AG08396 (cell line): ENCODE measurements around the gene ADAM33.

Source experiments
- DNase-seq: peaks from one replicate; pipeline ENCODE4 v3.0.0; 2012; ENCODE audit warnings: low spot score, mixed read lengths

Gene ADAM33

DNA sequence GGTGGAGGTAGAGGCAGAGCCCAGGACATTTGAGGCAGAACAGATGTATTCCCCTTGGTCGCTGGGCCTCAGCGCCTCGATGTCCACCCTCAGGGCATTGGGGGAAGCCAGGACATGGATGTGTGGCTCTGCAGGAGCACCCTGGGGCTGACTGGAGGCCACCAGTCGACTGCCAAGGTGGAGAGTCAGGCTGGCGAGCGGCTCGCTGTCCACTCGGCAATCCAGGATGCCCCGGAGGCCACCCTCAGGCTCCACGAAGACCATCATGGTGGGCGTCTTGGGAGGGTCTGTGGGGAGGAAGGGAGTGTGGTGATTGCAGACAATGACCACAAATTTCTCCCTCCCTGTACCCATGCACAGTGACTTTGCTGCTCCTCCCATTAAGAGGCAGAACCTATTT, 8.2 kb upstream of the ADAM33 start:
- DNase-seq = no peak

DNA sequence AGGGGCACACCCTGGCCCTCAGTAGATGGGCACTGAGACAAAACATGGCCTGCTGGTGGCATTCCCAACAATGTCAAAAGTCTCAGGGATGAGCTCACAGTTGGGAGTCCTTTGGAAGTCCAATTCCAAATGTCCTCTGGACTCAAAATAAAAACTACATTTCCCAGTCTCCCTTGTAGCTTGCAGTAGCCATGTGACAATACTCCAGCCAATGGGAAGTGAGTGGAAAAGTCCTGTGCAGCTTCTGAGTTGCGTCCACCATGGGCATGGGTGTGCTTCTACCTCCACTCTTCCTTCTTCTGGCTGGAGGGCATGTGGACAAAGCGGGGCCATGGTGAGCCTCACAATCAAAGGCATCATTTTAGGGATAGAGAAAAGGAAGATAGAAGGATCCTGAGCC, 5.8 kb upstream of the ADAM33 start:
- peak; percentile 88 for DNase-seq

DNA sequence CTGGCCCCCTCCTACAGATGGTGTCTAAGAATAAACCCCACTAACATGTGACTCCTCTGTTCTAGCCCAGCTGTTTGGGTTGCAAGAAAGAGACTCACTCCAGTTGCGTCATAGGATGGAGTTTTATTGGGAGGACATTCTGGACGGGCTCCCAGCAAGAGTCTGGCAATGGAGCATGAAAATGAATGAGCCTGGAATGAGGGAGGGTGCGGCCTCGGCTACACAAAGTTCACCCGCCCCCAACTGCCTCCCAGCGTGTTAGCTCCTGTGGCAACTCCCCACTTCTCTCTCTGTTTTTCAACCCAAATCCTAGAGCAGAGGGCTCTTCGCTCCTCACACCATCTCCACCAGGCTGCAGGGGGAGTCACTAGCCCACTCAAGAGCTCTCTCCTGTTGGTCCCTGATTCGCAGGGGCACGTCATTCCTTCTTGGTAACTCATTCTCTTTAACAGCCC, 5.1 kb upstream of the ADAM33 start:
- DNase-seq = peak; percentile 92

DNA sequence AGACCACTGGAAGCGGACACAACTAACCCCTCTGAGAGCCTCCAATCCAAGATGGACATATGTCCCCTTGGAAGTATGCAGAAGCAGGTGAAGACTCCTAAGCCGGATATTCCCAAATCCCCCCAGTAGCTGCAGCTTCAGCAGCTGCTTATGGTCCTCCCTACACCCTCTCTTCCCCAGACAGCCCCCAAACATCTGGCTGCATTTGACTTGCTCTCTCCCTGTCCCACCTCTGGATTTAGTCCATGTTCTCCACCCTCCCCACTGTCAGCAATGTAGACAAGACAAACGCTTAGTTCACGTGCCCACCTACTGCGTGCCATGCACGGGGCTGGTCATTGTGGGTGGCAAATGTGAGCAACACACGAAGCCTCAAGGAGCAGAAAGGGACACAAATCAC, 4.6 kb upstream of the ADAM33 start:
- DNase-seq = no peak

DNA sequence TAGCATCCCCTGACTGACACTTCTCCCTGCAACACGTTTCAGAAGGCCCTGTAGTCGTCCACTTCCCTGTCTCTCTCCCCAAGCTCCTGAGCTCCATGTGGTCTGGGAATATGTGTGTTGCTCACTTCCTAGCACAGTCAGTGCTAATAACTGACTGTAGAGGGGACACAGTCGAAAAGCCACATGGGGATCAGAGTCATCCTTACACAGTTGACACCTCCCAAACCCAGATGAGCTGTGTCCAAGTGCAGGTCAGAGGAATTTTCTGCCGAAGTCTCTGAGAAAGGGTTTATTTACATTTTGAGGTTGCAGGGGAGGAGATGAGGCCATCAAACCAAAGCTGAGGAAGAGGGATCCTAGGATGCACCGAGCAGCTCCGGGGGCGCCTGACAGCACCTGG, 3.5 kb upstream of the ADAM33 start:
- DNase-seq = peak; percentile 47

DNA sequence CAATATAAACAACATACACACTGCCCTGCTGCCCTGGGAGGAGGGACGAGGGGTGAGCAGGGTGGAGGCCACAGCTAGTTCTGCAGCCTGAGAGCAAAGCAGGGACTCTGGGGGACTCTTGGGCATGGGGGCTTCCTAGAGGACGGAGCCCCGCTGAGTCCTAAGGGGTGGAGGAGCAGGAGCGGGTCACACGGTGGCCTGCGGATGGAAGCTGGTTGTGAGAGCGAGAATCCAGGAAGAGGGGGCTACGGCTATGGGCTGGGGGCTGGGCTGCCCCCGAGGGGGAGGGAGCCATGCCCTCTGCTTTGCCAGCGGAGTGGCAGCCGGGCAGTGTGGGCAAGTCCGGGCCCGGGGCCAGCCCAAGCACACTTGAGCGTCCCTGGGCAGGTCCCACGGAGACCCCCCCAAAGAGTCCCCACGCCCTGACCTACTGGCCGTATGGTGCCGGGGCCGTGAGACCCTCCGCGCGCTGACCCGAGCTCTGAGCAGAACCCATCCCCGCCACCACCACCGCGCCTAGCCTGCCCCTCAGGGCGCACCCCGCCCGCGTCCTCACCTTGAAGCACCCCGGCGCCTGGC, 369 bp downstream of the ADAM33 start:
- no peak for DNase-seq

DNA sequence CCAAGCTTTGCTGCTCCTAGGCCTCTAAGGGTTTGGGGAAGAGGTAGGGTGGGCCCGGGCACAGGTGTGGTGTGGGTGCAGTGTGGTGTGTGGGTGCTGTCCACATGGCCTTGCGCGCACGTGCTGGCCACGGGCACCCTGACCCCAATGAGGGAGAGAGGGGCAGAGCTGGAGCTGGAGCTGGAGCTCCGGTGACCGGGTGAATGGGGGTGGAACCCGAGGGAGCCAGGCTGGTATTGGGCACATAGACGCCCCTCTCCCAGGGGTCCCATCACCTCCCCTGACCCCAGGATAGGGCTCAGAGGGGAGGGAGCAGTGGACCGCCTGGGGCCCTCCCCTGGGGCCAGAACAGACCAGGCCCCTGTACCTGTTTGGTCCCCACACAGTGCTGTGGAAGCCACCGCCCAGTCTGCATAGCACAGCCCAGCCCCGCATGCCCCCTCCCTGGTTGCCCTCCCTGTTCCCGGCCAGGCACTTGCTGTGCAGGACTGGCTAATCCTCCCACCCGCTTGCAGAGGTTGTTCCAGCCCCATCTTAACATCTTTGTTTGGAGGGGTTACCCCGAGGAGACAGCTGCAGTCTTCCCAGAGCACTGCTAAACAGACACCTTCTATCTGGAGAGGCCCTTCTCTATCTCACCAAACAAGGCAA, 984 bp downstream of the ADAM33 start:
- no peak for DNase-seq

DNA sequence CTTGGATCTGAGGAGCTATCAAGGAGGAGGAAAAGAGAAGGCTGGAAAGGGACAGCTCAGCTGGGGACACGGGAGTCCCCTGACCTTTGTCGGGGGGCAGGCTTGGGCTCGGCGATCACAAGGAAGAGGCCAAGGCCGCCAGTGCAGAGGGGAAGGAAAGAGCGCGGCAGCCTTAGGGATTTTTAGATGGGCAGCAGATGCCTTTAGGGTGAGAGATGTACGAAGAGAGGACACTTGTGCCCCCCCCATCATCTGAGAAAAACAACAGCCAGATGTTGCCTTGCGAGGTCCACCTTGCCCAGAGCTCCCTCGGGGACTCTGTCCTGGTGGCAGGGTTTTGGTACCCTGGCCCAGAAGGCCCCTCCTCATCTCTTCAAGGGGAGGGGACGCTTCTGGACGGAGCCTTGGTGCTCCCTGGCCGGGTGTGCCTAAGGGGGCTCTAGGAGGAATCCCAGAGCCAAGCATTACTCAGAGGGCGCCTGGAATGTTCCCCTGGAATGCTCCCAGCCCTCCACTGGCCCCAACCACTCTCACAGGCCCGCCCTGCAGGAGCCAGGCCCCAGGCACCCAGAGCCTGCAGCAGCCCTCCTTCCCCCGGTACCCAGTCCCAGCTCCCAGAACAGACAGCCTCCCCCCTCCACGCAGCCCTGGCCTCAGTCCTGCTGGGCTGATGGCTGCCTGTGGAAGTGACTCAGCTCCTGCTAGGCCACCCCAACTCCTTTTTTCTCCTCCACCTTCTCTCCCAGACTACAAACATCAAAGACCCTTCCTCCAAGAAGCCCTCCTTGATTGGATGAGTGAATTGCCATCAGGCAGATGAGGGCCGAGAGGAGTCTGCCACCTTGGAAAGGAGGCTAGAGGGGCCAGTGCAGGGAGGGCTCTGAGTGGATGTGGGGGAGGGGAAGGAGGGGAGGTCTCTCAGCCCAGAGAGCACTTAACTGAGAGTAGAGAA, 1.8 kb downstream of the ADAM33 start:
- peak; percentile 89 for DNase-seq

DNA sequence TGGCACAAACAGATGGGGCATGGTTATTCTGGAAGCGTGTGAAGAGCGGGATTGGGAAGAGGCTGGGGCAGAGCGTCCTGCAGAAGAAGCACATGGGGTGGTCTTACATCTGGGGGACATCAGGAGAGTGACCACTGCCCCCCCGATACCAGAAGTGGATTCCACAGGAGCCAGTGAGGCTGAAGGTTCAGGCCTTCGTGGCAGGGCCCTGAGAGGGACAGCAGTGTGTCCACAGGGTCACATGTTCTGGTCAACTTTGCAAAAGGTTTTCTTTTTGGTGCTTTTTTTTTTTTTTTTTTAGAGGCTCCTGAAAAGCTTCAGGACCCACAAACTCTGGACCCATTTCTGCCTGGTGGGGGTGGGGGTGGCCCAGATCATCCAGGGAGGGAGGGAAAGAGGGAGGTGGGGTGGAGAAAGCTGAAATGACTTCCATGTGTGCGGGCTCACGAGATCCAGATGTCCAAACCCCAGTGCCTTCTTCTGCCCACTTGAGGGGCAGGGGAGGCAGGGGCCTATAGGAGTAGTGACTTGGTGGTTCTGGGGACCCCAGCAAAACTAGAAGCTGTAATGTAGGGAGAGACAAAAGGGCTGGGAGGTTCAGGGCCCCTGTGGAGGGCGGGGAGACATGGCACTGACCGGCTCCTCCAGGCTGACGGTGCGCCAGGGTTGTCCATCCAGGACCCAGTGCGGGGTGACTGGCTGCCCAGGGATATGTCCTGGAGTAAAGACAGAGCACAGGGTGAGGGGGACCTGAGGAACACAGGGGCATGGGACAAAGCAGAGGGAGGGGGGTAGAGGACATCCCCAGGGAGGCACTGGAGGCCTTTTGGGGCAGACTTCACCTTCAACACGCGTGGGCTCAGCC, 2.7 kb downstream of the ADAM33 start:
- no peak for DNase-seq

DNA sequence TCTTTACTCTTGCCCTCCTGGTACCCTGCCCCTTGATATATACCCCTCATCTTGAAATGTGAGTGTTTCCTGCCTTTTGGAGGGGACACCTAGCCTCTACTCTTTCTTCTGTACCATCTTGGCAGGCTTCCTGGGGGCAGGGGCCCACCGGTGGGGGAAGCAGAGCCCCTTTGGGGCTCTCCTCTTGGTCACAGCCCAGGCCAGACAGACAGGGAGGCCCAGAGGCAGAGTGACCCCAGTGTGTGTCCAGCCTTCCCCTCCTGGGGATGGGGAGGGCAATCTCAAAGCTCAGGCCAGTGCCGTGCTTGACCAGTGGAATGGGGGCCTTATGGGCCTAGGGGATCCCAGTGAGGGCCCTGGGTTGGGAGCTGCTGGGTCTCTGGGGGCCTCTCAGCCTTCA, 3.6 kb downstream of the ADAM33 start:
- DNase-seq = no peak

DNA sequence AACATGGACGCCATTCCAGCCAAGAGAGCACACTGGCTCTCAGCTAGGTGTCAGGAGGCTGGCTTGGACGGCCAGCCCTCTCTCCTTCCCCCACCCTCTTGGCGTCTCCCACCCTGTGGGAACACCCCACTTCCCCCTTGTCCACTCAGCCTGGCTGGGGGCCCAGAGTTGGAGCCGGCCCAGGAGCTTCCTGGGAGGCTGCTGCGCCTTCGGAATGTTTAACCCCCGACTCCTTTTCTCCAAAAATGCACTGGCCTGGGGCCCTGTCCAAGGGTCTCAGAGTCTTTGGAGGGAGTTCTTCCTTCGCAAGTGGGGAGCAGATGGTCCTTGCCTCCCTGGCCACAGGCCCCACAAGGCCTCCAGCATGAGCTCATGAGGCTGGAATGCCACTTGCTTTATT, 4.1 kb downstream of the ADAM33 start:
- DNase-seq = no peak

DNA sequence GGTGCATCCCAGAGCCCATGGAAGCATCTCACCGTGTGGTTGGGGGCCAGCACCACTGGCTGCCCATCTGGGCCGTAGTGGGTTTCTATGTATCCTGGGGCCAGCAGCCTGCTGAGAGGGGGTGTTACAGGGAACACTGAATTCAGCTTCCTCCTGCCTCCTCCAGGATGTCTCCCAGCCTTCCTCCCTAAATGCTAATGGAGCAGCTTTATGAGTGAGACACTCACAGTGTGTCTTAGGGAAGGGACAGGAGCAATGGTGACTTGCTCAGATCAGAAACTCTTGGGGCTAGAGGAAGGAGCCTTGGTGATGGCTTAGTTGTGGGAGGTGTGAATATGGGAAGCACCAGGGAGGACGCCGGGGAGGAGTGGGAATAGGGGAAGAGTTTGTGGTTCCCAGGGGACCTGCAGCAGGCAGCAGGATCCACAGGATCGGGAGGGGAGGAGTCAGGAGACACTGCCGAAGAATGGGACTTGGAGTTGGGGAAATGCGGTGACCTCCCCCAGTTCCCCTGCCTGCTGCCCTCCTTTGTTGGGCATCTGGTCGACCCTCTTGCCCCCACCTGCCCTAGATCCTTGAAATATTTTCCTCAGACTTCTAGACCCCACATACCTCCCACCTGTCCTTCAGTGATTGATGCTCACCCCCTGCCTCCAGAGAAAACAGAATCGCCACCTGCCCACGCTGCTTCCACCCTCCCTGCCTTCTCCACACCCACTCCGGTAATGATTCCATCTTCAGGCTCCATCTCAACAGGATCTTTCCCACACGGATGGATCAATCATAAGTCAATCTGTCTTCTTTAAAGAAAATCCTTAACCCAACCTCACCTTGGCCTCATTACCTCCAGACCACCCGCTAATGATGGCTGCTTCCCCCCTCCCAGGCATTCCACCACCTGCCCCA, 6.6 kb downstream of the ADAM33 start:
- no peak for DNase-seq

DNA sequence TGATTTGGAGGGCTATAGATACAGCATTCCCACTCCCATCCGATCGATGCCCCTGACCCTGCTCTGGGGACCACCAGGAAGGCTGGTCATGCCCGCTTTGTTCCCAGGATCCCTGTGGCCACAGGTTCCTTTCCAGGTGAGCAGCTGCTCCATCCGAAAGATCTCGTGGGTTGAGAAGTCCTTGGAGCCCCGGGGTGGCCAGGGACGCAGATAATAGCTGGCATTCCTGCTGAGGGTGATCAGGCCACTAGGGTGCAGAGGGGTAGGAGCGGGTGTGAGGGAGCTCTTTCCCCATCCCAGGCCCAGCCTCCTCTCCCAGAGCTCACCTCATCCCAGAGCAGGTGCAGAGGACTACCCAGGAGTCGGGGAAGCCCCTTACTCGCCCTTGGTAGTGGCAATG, 7.4 kb downstream of the ADAM33 start:
- no peak for DNase-seq

DNA sequence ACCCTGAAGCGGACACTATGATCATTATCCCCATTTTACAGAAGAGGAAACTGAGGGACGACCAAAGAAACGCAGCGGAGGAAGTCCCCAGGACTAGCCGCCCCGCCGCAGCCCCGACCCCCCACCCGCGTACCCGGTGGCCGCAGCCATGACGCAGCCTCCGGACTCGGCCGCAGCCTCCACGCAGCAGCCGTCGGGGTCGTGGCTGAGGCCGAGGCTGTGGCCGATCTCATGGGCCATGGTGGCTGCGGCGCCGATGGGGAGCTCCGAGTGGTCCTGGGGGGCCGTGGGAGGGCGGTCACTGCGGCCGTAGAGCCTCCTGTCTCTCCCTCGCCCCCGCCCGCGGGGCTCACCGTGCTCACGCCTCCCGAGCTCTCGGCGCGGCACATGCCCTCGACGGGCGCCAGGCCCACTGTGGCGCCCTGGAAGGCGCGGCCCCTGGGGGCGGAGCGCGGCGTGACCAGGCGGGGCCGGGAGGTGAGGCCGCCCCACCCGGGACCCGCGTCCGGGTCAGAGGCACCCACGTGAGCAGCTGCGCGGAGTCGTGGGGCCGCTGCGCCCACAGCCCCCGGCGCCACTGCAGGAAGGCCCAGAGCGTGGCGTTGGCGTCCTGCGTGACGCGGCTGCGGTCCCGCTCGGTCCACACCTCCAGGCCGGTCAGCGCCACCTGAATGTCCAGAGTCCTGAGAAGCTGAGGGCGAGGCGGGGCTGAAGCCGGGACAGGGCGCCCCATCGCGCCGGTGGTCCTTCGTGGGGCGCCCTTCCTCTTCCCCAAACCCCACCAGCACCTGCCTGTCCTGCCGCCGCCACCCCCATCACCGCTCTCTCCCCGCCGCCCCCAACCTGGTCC, 8.4 kb downstream of the ADAM33 start:
- no peak for DNase-seq

DNA sequence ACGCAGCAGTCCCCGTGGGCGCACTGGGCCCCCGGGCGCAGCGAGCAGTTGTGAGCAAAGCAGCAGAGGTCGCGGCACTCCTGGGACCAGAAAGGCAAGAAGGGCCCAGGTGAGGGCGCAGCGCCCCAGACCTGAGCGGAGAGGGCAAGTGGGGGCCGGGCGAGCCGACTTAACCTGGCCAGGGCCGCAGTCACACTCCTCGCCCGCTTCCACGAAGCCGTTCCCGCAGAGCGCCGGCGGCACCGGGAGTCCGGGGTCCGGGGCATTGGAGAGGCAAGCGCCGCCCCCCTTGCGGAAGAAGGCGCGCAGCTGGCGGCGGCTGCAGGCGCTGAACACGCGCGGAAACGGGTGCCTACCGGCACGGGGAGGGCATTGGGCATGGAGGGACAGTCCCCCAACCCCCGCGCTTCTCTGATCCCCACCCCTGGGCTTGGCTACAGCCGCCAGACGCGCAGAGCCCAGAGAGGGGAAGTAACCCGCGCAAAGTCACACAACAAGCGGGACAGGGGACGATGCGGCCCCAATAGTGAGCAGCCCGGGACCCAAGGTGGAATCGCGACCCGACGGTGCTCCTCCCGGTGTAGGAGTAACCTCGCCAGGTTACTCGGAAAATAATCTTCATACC, 9.2 kb downstream of the ADAM33 start:
- no peak for DNase-seq

DNA sequence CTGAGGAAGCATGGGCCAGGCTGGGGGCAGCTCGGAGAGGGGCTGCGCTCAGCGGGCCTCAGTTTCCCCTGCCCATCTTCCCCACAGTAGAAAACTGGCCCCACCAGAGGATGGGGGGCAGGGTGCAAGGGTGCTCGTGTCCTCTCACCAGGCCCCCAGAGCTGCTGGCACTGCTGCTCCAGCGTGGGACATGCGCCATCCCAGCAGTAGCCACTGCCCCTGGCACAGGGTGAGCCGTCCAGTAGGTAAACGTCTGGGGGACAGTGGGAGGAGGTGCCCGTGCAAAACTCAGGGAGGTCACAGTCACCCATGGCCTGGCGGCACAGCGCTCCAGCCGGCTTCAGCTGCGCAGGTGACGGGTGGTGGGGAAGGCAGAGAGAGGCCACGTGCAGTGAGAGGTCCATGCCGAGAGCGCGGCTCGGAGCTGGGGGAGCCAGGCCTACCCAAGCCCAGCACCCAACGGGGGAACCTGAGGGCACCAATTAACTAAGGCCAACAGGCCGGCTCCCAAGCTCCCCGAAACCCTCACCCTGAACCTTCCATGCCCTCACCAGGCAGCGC, 9.7 kb downstream of the ADAM33 start:
- no peak for DNase-seq

DNA sequence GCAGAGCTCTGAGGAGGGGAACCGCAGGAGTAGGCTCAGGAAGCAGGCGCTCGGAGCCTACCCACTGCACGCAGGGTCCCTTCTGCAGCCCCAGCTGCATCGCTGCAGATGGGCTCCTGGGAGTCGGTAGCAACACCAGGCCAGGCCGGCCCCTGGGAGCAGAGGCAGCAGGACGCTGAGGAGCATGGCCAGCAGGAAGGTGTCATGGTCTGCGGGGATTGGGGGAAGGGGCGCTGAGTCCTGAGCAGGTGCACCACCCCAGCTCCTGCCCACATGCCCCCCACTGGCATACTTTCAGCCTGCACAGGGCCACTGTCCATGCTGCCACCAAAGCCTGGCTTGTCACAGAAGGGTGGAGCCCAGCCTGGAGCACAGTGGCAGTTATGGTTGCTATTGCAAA, 10.9 kb downstream of the ADAM33 start:
- no peak for DNase-seq

DNA sequence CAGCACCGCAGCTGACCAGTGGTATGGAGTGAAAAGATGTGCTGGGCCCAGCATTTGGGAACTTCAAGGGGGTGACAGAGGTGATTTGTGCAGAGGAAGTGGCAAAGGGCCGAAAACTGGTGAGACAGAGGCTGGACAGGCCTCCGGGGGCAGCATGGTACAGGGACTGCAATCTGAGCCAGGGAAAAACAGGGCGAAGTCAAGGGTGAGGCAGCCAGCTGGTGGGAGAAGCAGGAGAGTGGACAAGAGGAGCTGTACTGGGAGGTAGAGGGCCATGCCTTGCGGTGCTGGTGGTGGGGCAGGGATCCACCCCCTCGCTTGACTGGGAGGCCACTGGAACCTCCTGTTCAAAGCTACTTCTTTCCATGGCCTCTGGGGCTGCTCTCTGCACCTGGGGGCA, 11.3 kb downstream of the ADAM33 start:
- DNase-seq = no peak

DNA sequence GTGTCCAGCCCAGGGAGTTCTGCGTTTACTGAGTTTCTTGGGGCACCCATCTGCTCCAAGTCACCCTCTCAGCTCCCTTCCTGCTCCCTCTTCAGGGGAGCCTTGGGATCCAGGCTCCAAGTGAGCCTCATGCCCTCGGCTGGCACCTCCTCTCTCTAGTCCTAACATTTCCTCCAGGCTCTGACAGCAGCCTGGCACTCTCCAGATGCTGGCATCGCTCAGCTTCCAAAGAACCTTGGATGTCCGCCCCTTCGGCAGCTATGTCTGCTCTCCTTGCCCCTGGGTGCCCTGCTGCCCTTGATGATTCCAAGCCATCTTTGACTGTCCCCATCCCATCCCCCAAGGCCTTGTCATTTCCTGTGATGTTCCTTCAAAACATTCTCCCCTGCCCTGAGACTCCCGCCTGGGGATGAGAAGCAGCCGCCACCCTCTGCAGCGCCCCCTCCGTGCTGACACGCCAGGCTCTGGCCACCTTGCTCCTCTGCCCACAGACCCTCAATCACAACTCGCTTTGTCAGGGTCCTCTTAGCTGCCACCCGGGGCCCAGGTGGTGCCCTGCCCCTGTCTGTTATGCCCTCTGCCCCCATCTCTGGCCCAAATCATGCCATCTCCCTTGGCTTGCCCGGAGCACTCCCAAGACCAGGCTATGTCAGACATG, 12.0 kb downstream of the ADAM33 start:
- no peak for DNase-seq
